HFF-Myc (cell line): ENCODE results near the gene SLC22A4.

Experiments used
- DNase-seq: peaks from one replicate; pipeline ENCODE4 v3.0.0-alpha.2; 2011; ENCODE audit warnings: low read depth; ENCODE audit errors: extremely low read depth
- H3K4me3 ChIP-seq: replicated peaks from 2 replicates; pipeline ENCODE4 v1.5.1; 2011; ENCODE audit warnings: low read depth, mild to moderate bottlenecking, control low read depth, low read length
- CTCF ChIP-seq: IDR thresholded peaks from 2 replicates; pipeline ENCODE4 v1.5.1; 2012; ENCODE audit warnings: mild to moderate bottlenecking, low read depth, low read length, control low read depth; ENCODE audit errors: missing control alignments

The SLC22A4 gene

GRCh38 chr5:132293992-132294727 lies at the start of gene SLC22A4:
Gene SLC22A4 (plus strand): TSS chr5:132294394. CDS start chr5:132294617, 223 bp downstream.
- peak; percentile 78 for DNase-seq
- H3K4me3 ChIP-seq: peak within 1 kb of the TSS; percentile 89
- no peak for TF ChIP-seq CTCF

- no peak overlapping the region for H3K4me3 ChIP-seq
- TF ChIP-seq CTCF: no peak
- DNase-seq: no peak
Measured at GRCh38 chr5:132245593-132245992, 48.6 kb upstream of the SLC22A4 start.

GRCh38 chr5:132246806-132247205 lies 47.4 kb upstream of the SLC22A4 start:
- TF ChIP-seq CTCF: no peak
- DNase-seq: no peak
- H3K4me3 ChIP-seq: no peak overlapping the region

- DNase-seq: no peak
- no peak for TF ChIP-seq CTCF
Measured at GRCh38 chr5:132250547-132250946, 43.6 kb upstream of the SLC22A4 start.

GRCh38 chr5:132251220-132251725 lies 42.9 kb upstream of the SLC22A4 start:
- no peak overlapping the region for H3K4me3 ChIP-seq
- no peak for DNase-seq
- TF ChIP-seq CTCF: no peak

More at GRCh38 chr5:132250547-132250946, 43.6 kb upstream of the SLC22A4 start:
- no peak overlapping the region for H3K4me3 ChIP-seq

- TF ChIP-seq CTCF: no peak
- no peak overlapping the region for H3K4me3 ChIP-seq
- no peak for DNase-seq
Measured at GRCh38 chr5:132253008-132253441, 41.2 kb upstream of the SLC22A4 start.
